Upper lobe of left lung (tissue), 6 donors: ENCODE data around the gene CDK5RAP2. TPM values are rescaled to one million over a fixed set of nuclear protein-coding genes. Genes with fewer than 3 reads are reported as not detected.
"Not testable (repeated sequence)": the region's sequence is repeated elsewhere in the genome, so short reads cannot be mapped to it uniquely, and the experiment has no call there.

ENCODE experiments used
- ATAC-seq, 2 donors: fragments of 200-7000 bp; cut with Tn5 transposase; one replicate each; pipeline ENCODE4 v1.9.1; 2022; ENCODE audit warnings: mild to moderate bottlenecking in 2 of 2, moderate library complexity in 2 of 2; ENCODE audit not compliant: low FRiP score in 2 of 2
- DNase-seq, 2 donors: peaks; one replicate each; pipeline ENCODE4 v3.0.0-alpha.2; 2019 to 2020
- H3K27ac ChIP-seq, 4 donors: fragments of 200-600 bp; sonication (generic); one replicate each; pipeline ENCODE4 v1.5.1; 2016 to 2019
- H3K27me3 ChIP-seq, 4 donors: fragments of 200-600 bp; sonication (generic); one replicate each; pipeline ENCODE4 v1.5.1; 2017 to 2019
- H3K36me3 ChIP-seq, 4 donors: fragments of 200-600 bp; sonication (generic); one replicate each; pipeline ENCODE4 v1.5.1; 2016 to 2019
- H3K4me1 ChIP-seq, 4 donors: fragments of 200-600 bp; sonication (generic); one replicate each; pipeline ENCODE4 v1.5.1; 2018 to 2019
- H3K4me3 ChIP-seq, 4 donors: fragments of 200-600 bp; sonication (generic); one replicate each; pipeline ENCODE4 v1.5.1; 2017 to 2019; ENCODE audit warnings: mild to moderate bottlenecking in 2 of 4, moderate library complexity in 1 of 4
- H3K9me3 ChIP-seq, 4 donors: fragments of 200-600 bp; sonication (generic); one replicate each; pipeline ENCODE4 v1.5.1; 2018 to 2019
- CTCF ChIP-seq, 6 experiments: fragments of 450-650 bp in 4 of 6; fragments of 200-600 bp in 2 of 6; sonication (generic) in 2 of 6; IDR thresholded peaks; one replicate each; pipeline ENCODE4 v1.5.1; 2016 to 2019; ENCODE audit warnings: antibody characterized with exemption in 6 of 6
- EP300 ChIP-seq, 4 donors: sonication (generic); formaldehyde crosslinking; IDR thresholded peaks; one replicate each; pipeline ENCODE4 v1.5.1; 2017; ENCODE audit warnings: antibody characterized with exemption in 4 of 4, control low read depth in 2 of 4
- POLR2A ChIP-seq, 4 donors: fragments of 450-650 bp; IDR thresholded peaks; one replicate each; pipeline ENCODE4 v1.5.1; 2016 to 2017; ENCODE audit warnings: antibody characterized with exemption in 4 of 4, mild to moderate bottlenecking in 2 of 4
- POLR2AphosphoS5 ChIP-seq, 2 donors: sonication (generic); formaldehyde crosslinking; IDR thresholded peaks; one replicate each; pipeline ENCODE4 v1.5.1; 2017; ENCODE audit warnings: antibody characterized with exemption in 2 of 2
- WGBS, 2 donors: methylation state at CpG; one replicate each; pipeline ENCODE4 v1.1.5; 2017 to 2018; 5-methylcytosine and 5-hydroxymethylcytosine counted together
- total RNA-seq, 6 donors: library from RNA; depleted of rRNA in 4 of 6; stranded (reverse); fragments of >200 nt in 4 of 6; gene quantifications; one replicate each; pipeline versions ENCODE4 v1.1.0 to v1.2.1, GENCODE V29; 2016 to 2021
- donor health status: DM: no; HTN: no; CAD: no; lungs with moderate emphysema.
- donor health status: DM: no; HTN: yes; CAD: no; lungs with severe emphysema.

The CDK5RAP2 gene
- total RNA-seq, 6 donors from 2014 or later = 41.7 to 137 (median 51.6) TPM

GRCh38 chr9:120522032-120522431 is 57.9 kb downstream of the CDK5RAP2 start:
- Histone ChIP-seq H3K27ac (no peak overlapping the region), H3K4me1 (peaks cover 0 to 20% (median 4%) of the 10 kb centered on the region in 4 donors), H3K9me3 (no peaks in the 10 kb centered on the region), H3K27me3 (no peaks in the 10 kb centered on the region), H3K36me3 (peaks cover 3 to 62% (median 32%) of the 10 kb centered on the region in 4 donors), H3K4me3 (no peak overlapping the region)
- no peak for TF ChIP-seq POLR2A (IDR thresholded peaks at IDR 0.05)
- TF ChIP-seq CTCF (IDR thresholded peaks at IDR 0.05) = no peak
- no peak for TF ChIP-seq POLR2AphosphoS5 (IDR thresholded peaks at IDR 0.05)
- no peak for TF ChIP-seq EP300 (IDR thresholded peaks at IDR 0.05)
- no peak for ATAC-seq
- DNase-seq = no peak

GRCh38 chr9:120521101-120521500 is 58.9 kb downstream of the CDK5RAP2 start:
- Histone ChIP-seq H3K9me3 (no peaks in the 10 kb centered on the region), H3K27me3 (no peaks in the 10 kb centered on the region), H3K4me3 (no peak overlapping the region), H3K27ac (no peak overlapping the region), H3K4me1 (peaks cover 0 to 14% (median 3%) of the 10 kb centered on the region in 4 donors), H3K36me3 (peaks cover 3 to 61% (median 32%) of the 10 kb centered on the region in 4 donors)
- no peak for TF ChIP-seq CTCF (IDR thresholded peaks at IDR 0.05)
- TF ChIP-seq POLR2AphosphoS5 (IDR thresholded peaks at IDR 0.05) = no peak
- no peak for TF ChIP-seq POLR2A (IDR thresholded peaks at IDR 0.05)
- WGBS, 2 donors = 95 to 96% methylated on average over 2 of the region's 2 CpGs
- DNase-seq (no peak), ATAC-seq (no peak)

DNA sequence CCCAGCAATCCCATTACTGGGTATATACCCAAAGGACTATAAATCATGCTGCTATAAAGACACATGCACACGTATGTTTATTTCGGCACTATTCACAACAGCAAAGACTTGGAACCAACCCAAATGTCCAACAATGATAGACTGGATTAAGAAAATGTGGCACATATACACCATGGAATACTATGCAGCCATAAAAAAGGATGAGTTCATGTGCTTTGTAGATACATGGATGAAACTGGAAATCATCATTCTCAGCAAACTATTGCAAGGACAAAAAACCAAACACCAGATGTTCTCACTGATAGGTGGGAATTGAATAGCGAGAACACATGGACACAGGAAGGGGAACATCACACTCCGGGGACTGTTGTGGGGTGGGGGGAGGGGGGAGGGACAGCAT is 64.0 kb downstream of the CDK5RAP2 start:
- not testable (repeated sequence) for H3K9me3 ChIP-seq, H3K4me3 ChIP-seq, ATAC-seq, H3K27ac ChIP-seq, DNase-seq, H3K27me3 ChIP-seq, H3K4me1 ChIP-seq
- H3K36me3 ChIP-seq = peaks cover 12 to 57% (median 44%) of the 10 kb centered on the region in 4 donors
- 95 to 96% methylated on average over 4 of the region's 4 CpGs for WGBS, 2 donors

DNA sequence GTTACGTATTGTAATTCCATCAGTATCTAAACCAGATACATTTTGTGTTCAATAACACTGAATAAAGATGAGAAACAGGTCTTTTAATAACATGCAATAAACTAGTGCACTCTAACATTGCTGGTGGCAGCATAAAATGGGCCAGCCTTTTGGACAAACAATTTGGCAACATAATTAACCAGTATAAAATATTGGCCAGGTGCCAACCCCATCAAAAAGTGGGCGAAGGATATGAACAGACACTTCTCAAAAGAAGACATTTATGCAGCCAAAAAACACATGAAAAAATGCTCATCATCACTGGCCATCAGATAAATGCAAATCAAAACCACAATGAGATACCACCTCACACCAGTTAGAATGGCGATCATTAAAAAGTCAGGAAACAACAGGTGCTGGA is 64.5 kb downstream of the CDK5RAP2 start:
- H3K4me1 ChIP-seq, H3K27ac ChIP-seq, H3K9me3 ChIP-seq, DNase-seq, ATAC-seq, H3K4me3 ChIP-seq, H3K27me3 ChIP-seq: not testable (repeated sequence)
- 96 to 98% methylated on average over 3 of the region's 3 CpGs for WGBS, 2 donors
- peaks cover 12 to 57% (median 45%) of the 10 kb centered on the region in 4 donors for H3K36me3 ChIP-seq

- ATAC-seq (no peak), DNase-seq (no peak)
- Histone ChIP-seq H3K4me1 (no peaks in the 10 kb centered on the region), H3K4me3 (no peak overlapping the region), H3K9me3 (peaks cover 0 to 6% (median 0%) of the 10 kb centered on the region in 4 donors), H3K27ac (no peak overlapping the region), H3K27me3 (no peaks in the 10 kb centered on the region), H3K36me3 (peaks cover 12 to 65% (median 45%) of the 10 kb centered on the region in 4 donors)
- WGBS, 2 donors = 82 to 92% methylated on average over 4 of the region's 4 CpGs
- no peak for TF ChIP-seq EP300 (IDR thresholded peaks at IDR 0.05)
- TF ChIP-seq POLR2A (IDR thresholded peaks at IDR 0.05) = no peak
- TF ChIP-seq POLR2AphosphoS5 (IDR thresholded peaks at IDR 0.05) = no peak
- TF ChIP-seq CTCF (IDR thresholded peaks at IDR 0.05) = no peak
Measured at GRCh38 chr9:120514405-120514804, 65.6 kb downstream of the CDK5RAP2 start.

- no peak for TF ChIP-seq POLR2A (IDR thresholded peaks at IDR 0.05)
- no peak for TF ChIP-seq EP300 (IDR thresholded peaks at IDR 0.05)
- TF ChIP-seq POLR2AphosphoS5 (IDR thresholded peaks at IDR 0.05) = no peak
- TF ChIP-seq CTCF (IDR thresholded peaks at IDR 0.05) = no peak
- WGBS, 2 donors = 87 to 89% methylated on average over 3 to 4 of the region's 4 CpGs
- Histone ChIP-seq H3K4me3 (no peak overlapping the region), H3K9me3 (peaks cover 0 to 6% (median 0%) of the 10 kb centered on the region in 4 donors), H3K4me1 (no peaks in the 10 kb centered on the region), H3K27me3 (no peaks in the 10 kb centered on the region), H3K27ac (no peak overlapping the region), H3K36me3 (peaks cover 12 to 65% (median 45%) of the 10 kb centered on the region in 4 donors)
- DNase-seq (no peak), ATAC-seq (no peak)
Measured at GRCh38 chr9:120513825-120514396, 66.1 kb downstream of the CDK5RAP2 start.
